C1 segment of cervical spinal cord (tissue), 14 donors: Measurements from ENCODE around the gene PKD1.
"Not testable (repeated sequence)": the region's sequence is repeated elsewhere in the genome, so short reads cannot be mapped to it uniquely, and the experiment has no call there.

ENCODE experiments used
- DNase-seq, 14 donors: peaks; one replicate each; lab custom pipeline; 2025; lab: John Stamatoyannopoulos, UW

PKD1 gene

DNA sequence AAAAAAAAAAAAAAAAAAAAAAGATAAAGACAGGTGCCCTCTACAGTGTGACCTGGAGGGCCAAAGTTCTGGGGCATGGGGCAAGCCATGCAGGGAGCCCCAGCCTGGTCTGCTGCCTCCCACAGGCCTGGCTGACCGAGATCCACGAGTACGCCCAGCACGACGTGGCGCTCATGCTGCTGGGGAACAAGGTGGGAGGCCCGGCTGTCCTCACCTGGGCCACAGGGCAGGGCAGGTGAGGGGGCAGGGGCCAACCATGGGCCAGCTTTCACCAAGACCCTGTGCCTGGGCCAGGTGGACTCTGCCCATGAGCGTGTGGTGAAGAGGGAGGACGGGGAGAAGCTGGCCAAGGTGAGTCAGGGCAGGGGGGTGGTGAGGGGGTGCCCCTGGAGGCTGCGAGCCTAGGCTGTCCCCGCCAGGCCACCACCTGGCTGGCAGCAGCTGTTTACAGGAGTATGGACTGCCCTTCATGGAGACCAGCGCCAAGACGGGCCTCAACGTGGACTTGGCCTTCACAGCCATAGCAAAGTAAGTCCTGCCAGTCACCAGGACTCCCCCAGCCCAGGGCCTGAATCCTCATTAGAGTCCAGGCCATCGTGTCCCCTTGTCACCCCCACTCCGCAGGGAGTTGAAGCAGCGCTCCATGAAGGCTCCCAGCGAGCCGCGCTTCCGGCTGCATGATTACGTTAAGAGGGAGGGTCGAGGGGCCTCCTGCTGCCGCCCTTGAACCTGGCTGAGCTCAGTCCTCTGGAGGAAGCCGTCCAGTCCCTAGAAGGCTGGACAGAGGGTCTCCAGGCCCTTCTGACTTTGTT, 17.2 kb upstream of the PKD1 start:
- DNase-seq = no peak

DNA sequence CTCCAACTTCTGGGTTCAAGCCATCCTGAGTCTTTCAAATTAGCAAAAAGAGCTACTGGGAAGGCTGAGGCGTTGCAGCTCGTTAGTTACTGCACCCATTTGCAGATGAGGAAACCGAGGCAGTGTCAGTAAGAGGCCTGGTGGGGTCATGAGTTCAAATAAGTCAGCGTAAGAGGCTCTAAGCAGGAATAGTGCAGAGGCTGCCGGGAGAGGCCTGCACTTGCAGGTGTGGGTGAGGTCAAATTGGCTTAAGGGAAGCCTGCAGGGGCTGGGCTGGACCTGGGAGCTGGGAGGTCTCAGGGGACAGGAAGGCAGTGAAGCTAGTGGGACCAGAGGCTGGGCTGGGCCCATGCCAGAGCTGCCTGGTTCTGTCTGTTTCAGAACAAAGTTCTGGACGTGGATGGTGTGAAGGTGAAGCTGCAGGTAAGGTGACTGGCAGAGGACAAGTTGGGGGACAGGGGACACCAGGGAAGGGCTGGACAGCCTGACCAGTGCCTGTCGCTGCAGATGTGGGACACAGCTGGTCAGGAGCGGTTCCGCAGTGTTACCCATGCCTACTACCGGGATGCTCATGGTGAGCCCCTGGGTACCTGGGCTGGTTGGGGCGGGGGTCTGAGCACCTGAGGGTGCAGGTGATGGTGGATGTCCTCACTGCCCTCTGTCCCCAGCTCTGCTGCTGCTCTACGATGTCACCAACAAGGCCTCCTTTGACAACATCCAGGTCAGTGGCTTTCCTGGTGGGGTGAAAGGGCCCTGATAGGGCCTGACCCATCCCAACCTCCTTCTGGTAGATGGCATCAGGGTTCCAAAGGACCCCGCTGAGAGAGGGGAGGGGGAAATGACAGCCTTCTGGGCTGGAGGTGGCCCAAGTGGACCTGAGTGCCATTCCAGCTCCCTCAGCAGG, 15.7 kb upstream of the PKD1 start:
- no peak for DNase-seq

DNA sequence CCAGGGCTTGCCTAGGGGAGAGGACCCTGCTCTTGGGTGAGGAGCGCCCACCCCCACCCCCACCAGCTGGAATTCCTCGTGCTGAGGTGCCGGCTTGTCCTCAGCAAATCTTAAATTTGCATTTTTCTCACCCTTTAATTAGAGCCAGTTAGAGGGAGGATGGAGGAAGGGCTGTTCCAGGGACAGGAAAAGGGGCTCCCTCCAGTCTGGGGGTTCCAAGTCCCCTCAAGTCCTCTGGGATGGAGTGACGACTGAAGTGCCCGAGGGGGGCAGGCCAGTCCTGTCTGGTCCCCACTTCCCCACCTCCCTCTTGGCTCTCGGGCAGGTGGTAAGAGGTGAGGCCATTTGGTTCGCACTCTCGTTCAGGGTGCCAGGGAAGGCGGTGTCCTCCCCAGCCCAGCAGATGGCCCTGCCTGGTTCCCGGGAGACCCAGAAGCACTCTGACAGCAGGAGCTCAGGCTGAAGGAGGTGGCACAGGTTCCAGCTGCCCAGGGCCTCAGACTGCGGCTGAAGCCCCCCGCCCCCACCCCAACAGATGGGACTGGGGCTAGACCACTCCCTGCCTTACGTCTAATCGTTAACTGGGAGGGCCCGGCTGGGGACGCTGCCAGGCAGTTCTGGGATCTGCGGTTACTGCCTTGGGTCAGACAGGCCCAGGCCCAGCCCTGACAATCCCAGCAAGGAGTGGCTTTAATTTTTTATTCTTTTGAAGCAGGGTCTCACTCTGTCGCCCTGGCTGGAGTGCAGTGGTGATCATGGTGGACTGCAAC, 14.9 kb upstream of the PKD1 start:
- peak in 1 of 14 donors; percentile 71 for DNase-seq

DNA sequence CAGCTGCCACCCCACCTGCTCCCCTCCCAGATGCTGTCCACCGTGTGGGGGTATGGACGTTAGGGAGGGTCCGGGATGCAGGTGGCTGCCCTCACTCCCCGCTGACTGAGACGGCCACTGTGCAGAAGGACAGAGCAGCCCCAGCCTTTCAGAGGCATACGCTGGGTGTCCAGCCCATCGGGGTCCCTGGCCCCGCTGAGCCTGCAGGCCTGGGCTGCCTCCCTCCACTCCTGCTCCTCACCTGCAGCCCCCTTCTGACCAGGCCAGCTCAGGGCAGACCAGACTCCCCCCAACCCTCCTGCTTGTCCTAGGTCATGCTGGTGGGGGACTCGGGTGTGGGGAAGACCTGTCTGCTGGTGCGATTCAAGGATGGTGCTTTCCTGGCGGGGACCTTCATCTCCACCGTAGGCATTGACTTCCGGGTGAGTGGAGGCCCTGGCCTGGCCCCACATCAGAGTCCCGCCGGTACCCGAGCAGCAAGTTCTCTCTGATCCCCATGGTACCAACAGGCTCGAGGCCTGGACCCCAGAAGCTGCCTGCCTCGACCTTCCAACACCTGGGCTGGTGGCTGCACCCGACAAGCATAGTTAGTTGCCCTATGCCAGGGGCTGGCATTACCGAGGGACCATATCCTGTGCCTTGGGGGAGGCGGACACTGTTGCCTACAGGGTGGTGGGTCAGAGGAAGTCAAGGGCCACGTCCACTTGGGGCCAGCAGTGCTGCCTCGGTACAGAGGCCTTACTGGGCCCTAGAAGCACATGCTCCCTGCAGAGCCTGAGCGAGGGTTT, 14.1 kb upstream of the PKD1 start:
- peak in 1 of 14 donors; percentile 42 for DNase-seq

DNA sequence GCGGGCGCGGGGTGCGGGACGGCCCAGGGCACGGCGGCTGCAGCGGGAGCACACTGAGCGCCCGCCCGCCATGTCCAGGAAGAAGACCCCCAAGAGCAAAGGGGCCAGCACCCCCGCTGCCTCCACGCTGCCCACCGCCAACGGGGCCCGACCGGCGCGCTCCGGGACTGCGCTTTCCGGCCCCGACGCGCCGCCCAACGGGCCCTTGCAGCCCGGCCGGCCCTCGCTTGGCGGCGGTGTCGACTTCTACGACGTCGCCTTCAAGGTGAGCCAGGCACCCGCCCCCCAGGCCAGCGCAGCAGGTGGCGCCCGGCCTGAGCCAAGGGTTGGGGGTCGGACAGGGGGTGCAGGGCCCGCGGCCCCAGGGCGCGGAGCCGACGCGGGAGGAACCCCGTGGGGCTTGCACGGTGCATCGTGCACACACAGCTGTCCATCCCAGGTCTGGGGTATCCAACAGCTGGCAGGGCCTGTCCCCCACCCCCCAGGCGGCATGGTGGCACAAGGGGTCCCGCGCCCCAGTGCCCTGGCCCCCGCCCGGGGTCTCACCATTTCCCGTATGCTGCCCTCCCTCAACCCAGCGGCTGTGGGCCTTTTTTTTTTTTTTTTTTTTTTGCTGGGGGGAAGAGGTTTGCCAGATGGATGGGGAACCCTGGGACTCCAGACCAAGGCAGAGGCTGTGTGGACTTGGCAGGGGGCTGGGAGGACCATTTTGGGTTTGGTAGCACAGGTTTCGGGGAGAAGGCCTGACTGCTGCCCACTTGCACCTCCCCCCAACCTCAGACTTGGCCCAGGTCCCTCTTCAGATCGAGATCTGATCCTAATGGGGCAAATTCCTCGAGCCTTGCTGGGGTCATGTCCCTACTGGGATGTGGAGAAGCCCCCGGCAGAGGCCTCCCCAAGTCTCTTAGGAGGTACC, 13.3 kb upstream of the PKD1 start:
- peak in 1 of 14 donors; percentile 29 for DNase-seq

DNA sequence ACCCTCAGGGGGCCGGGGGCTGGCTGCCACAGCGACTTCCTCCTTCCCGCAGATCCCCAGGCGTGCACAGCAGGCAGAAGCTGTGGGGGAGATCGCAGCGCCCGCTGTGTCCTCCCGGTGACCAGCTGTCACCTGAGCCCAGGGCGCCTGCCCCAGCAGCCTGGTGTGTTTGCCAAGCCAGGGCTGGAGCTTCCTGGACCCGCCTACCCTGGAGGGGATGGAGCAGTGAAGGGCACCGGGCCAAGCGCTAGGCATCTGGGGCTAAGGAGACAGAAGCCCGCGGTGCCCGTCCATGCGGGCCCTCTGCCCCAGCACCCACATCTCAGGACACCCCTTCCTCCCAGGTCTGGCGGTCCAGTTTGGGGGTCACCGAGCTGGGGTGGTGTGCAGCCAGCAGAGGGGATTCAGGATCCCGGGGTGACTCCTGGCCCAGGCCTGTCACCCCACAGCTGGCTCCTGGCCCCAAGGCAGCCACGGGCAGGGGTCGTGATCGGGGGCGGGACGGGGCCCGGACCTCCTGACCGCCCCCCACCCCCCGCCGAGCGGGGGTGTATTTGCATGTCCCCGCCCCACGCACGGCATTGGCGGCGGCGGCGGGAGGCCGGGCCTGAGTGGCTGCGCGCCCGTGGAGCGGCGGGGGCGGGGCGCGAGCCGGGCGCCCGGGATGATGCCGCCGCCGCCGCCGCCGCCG, 12.4 kb upstream of the PKD1 start, which contains the start of gene RAB26:
RAB26 (plus strand) TSS at position 645 of the 691 bp plus-strand sequence. CDS start 159 bp downstream, outside the sequence.
- DNase-seq = peak in 11 of 14 donors; percentile 27 to 78 (median 60)

DNA sequence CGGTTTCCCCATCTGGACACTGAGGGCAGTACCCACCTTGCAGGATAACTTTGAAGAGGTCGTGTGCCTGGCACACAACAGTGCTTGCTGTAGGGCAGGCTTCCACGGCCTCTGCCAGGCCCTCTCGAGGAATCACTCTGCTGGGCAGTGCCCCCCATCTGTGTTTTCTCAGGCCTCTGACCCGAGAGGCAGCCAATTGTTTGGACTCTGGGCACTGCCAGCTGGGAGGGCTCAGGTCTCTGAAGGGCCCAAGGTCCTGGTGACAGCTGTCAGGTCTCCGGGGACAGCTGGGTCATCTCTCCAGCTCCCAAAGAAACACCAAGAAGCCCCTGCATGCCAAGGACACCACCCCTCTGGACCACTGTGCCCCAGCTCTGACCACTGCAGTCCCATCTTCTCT, 11.7 kb upstream of the PKD1 start:
- peak in 1 of 14 donors; percentile 25 for DNase-seq

DNA sequence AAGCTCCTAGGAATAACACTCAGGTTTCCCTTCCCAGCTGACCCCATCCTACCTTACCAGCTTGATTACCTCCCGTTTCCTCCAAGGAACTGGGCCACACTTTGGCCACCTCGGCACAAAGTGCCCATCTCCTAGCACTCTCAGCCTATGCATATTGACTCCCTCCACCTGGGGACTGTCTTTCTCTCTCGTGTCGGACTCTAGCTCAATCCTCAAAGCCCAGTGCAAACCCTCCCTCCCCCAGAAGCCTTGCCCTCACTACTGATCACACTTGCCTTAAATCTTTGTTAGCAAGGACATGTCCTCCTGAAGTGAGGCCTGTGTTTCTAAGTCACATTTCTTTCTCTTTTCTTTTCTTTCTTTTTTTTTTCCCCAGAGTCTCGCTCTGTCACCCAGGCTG, 10.1 kb upstream of the PKD1 start:
- DNase-seq = no peak

DNA sequence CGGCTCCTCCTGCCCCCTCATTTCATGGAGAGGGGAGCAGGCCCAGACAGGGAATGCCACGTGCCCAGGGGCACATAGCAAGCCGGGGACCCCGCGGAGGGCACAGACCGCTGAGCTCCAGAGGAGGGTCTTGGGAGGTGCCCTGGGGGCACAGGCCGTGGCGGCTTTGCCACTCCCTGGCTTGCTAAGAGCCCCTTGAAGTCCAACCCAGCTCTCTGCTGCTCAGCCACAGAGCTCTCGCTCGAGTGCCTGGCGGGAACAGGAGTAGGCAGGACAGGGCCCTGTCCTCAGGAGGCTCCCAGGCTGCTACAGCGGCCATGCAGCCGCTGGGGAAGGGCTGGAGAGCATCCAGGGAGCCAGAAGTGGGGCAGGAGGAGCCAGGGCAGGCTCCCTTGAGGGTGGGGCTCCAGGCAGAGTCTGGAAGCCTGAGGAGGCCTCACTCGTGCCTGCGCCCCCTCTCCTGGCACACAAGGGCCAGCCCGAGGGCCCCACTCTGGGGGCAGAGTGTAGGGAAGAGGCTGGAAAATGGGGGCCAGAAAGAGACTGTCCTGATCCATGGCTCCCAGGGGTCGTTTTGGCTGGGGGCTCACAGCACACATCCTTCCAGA, 8.3 kb upstream of the PKD1 start:
- no peak for DNase-seq

DNA sequence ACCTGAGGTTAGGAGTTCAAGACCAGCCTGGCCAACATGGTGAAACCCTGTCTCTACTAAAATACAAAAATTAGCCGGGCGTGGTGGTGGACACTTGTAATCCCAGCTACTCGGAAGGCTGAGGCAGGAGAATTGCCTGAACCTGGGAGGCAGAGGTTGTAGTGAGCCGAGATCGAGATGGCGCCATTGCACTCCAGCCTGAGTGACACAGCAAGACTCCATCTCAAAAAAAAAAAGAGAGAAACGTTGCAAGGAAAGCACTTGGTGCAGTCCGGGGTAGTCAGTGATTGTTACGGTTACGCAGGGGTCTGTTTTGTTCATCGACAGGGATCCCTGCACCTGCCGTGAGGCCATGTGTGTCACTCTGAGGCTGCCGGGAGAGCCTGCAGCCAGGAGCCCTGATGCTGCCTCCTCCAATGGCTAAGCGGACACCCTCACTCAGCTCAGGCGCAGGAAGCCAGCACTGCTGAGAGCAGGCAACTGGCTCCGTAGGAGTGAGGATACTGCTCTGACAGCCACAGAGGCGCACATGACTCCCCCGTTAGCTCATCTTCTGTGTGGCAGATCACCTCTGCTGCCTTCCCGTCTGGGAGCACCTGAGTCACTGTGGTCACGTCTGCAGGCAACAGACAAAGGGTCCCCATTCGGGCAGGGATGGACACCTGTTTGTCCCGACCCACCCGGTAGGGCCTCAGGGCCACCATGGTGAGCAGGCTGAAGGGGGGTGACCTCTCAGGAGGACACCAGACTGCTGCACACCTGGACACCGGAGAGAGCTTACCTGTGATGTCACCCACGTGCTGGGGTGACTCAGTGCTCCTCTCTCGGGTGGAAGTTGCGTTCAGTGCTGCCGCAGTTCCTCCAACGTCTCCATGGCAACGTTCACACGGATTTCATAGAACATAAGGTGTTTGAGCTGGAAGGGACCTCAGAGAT, 7.5 kb upstream of the PKD1 start:
- DNase-seq = peak in 1 of 14 donors; percentile 79

DNA sequence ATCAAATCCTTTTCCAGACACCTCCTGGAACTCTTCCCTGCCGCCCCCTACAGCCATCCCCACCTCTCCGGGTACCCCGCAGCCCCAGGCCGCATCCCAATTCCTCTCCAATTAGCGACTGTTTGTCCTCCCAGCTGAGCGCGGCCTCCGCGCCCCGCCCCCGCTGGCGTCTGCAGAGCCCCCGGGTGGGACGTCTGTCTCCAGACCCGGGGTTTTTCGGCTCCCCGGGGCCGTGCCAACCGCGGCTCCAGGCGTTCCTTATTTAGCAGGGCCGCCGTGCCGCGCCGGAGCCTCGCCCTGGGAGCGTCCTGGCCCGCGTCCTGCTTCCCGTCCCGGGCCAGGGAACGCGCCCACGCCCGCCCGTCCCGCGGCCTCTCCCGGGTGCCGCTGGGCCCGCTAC, 627 bp downstream of the PKD1 start:
- DNase-seq = not testable (repeated sequence)

DNA sequence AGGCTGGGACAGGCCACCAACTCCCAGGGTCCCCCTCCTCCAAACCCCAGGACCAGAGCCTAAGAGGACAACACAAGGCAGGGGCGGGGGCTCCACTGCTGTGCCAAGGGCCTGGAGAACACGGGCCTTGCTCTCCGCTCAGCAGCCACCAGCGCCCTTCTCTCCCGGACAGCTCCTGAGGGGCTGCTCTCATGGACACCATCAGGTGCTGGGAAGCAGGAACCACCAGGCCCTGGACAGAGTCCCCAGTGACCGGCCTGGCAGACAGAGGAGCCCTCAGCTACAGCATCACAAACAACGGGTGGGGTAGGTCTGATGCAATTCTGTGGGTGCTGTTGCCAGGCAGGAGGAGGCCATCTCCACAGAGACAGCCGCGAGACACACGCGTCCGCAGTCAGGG, 1.9 kb downstream of the PKD1 start:
- not testable (repeated sequence) for DNase-seq

DNA sequence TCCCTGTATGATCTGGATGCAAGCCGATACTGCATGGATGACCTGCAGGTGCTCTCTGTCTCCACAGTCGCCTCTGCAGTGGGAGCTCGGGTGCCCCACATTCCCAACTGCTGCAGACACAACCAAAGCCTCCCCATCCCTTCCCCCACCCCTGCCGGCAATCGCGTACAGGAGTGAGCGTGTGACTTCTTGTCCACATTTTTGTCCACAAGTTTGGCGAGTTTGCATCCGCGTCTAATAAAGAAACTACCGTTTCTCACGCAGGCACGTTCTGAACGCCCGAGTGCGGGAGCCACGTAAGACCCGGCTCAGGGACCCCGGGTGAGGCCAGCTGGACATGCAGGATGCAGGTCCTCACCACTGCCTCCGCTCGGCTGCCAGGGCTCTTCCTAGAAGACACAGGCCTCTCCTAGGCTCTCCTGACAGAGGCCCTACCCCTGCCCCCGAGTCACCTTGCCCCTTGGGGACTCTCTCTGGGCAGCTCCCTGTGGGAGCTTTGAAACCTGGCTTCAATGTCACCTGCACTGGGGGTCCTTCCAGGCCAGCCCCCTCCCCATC, 5.7 kb downstream of the PKD1 start:
- not testable (repeated sequence) for DNase-seq

DNA sequence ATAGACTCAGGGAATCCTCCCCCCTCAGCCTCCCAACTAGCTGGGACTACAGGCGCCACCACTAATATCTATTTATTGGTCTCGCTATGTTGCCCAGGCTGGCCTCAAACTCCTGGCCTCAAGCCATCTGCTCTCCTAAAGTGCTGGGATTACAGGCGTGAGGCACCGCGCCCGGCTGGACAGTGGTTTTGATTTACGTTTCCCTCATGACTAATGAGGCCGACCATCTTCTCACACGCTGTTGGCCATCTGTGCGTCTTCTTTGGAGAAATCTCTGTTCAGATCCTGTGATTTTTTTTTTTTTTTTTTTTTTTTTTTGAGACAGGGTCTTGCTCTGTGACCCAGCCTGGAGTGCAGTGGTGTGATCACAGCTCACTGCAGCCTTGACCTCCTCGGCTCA, 6.4 kb downstream of the PKD1 start:
- not testable (repeated sequence) for DNase-seq

DNA sequence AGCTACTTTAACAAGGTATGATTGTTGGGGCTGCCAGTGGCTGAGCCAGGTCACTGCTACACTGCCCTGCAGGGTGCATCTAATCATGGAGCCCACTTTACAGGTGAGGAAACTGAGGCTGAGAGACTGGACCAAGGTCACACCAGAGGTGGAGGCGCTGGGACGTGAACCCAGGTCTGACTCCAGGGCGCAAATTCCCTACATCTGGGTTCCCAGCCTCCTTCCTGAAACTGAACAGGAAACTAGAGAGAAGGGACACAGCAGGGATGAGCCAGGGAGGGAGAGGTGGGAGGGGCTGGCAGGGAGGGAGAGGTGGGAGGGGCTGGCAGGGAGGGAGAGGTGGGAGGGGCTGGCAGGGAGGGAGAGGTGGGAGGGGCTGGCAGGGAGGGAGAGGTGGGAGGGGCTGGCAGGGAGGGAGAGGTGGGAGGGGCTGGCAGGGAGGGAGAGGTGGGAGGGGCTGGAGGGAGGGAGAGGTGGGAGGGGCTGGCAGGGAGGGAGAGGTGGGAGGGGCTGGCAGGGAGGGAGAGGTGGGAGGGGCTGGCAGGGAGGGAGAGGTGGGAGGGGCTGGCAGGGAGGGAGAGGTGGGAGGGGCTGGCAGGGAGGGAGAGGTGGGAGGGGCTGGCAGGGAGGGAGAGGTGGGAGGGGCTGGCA, 7.9 kb downstream of the PKD1 start:
- peak in 2 of 14 donors; percentile 6 to 46 for DNase-seq

DNA sequence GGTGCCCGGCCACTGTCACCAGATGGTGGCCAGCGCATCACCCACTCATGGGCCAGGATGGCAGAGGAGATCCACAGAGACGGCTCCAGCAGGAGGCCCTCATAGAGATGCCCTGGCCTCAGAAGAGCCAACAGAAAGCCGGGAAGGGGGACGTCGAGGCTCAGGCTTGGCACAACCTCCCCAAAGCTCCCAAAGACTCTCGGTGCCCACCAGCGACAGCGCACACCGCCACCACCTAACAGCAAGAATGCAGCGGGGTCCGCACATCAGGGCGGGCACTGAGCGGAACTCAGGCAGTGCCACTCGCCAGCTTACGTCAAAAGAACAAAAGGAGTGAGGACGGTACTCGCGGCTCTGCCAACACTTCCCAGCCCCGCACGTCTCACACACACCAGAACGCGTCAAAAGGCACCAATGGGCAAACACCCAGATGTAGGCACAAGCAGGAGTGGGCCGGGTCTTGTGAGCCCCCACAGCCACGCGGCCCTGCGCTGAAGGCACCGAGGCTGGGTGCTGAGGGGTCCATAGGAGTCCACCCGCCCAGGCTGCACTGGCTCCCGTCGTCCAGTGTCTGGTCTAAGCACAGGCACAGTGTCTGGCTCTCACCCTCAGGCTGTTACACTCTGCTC, 8.7 kb downstream of the PKD1 start:
- DNase-seq = peak in 6 of 14 donors; percentile 26 to 56 (median 38)
